Measurements from ENCODE around the gene DAGLA. TPM values are rescaled to one million over a fixed set of nuclear protein-coding genes. Genes with fewer than 3 reads are reported as not detected.

Gene DAGLA
- polyA plus RNA-seq, 1 experiment: 2.5 TPM

GRCh38 chr11:61761440-61762222, 81.4 kb downstream of the DAGLA start:
- POLR2A ChIA-PET: no interaction called here
- peaks cover 7% of the 10 kb centered on the region for H3K27me3 ChIP-seq (ENCODE audit: control insufficient read depth, insufficient read depth, low read length)
- H3K4me3 ChIP-seq (ENCODE audit: low read depth, low read length): no peak overlapping the region
- CTCF ChIA-PET: interaction anchor here (1.0 to 2.1 kb wide), 2 partner anchors 9 to 14 kb away, joined by 4 to 7 read pairs; partner anchors contain the start of gene MYRF
- DNase-seq (ENCODE audit: low read depth): no peak
- TF ChIP-seq CTCF (IDR thresholded peaks at IDR 0.05; ENCODE audit: insufficient read depth, low read depth, low read length): no peak
- no peaks in the 10 kb centered on the region for H3K36me3 ChIP-seq (ENCODE audit: control insufficient read depth, insufficient read depth, low read length)

GRCh38 chr11:61762223-61762615, 82.0 kb downstream of the DAGLA start:
- CTCF ChIA-PET: interaction anchor here (2.1 kb wide), 1 partner anchor 15 kb away, joined by 7 read pairs; no protein-coding TSS in a partner anchor
- H3K36me3 ChIP-seq (ENCODE audit: control insufficient read depth, insufficient read depth, low read length): no peaks in the 10 kb centered on the region
- no peak overlapping the region for H3K4me3 ChIP-seq (ENCODE audit: low read depth, low read length)
- POLR2A ChIA-PET: no interaction called here
- no peak for DNase-seq (ENCODE audit: low read depth)
- H3K27me3 ChIP-seq (ENCODE audit: control insufficient read depth, insufficient read depth, low read length): peaks cover 7% of the 10 kb centered on the region
- TF ChIP-seq CTCF (IDR thresholded peaks at IDR 0.05; ENCODE audit: insufficient read depth, low read depth, low read length): no peak

GRCh38 chr11:61762798-61763197, 82.6 kb downstream of the DAGLA start:
- no peak overlapping the region for H3K4me3 ChIP-seq (ENCODE audit: low read depth, low read length)
- H3K36me3 ChIP-seq (ENCODE audit: control insufficient read depth, insufficient read depth, low read length): no peaks in the 10 kb centered on the region
- peaks cover 7% of the 10 kb centered on the region for H3K27me3 ChIP-seq (ENCODE audit: control insufficient read depth, insufficient read depth, low read length)
- DNase-seq (ENCODE audit: low read depth): no peak
- no peak for TF ChIP-seq CTCF (IDR thresholded peaks at IDR 0.05; ENCODE audit: insufficient read depth, low read depth, low read length)
- ChIA-PET POLR2A (no interaction called here), CTCF (interaction anchor here (1.1 to 2.1 kb wide), 2 partner anchors 15 to 345 kb away, joined by 3 to 7 read pairs; no protein-coding TSS in a partner anchor)

GRCh38 chr11:61763930-61764605, 83.9 kb downstream of the DAGLA start:
- ChIA-PET CTCF (interaction anchor here (1.1 to 2.6 kb wide), 3 partner anchors 13 to 26 kb away, joined by 3 to 9 read pairs (median 6); no protein-coding TSS in a partner anchor), POLR2A (no interaction called here)
- DNase-seq (ENCODE audit: low read depth): no peak
- Histone ChIP-seq H3K36me3 (ENCODE audit: control insufficient read depth, insufficient read depth, low read length) (no peaks in the 10 kb centered on the region), H3K4me3 (ENCODE audit: low read depth, low read length) (no peak overlapping the region), H3K27me3 (ENCODE audit: control insufficient read depth, insufficient read depth, low read length) (peaks cover 7% of the 10 kb centered on the region)
- no peak for TF ChIP-seq CTCF (IDR thresholded peaks at IDR 0.05; ENCODE audit: insufficient read depth, low read depth, low read length)

GRCh38 chr11:61764606-61765260, 84.5 kb downstream of the DAGLA start:
- POLR2A ChIA-PET: no interaction called here
- CTCF ChIA-PET: interaction anchor here (1.1 to 2.6 kb wide), 4 partner anchors 14 to 32 kb away, joined by 3 to 9 read pairs (median 4); no protein-coding TSS in a partner anchor
- TF ChIP-seq CTCF (IDR thresholded peaks at IDR 0.05; ENCODE audit: insufficient read depth, low read depth, low read length): no peak
- H3K36me3 ChIP-seq (ENCODE audit: control insufficient read depth, insufficient read depth, low read length): no peaks in the 10 kb centered on the region
- no peak overlapping the region for H3K4me3 ChIP-seq (ENCODE audit: low read depth, low read length)
- H3K27me3 ChIP-seq (ENCODE audit: control insufficient read depth, insufficient read depth, low read length): peaks cover 7% of the 10 kb centered on the region
- DNase-seq (ENCODE audit: low read depth): no peak

Data from BJ (cell line).